Ishikawa (cell line): ENCODE measurements around the gene PRKN.

Source experiments
- CEBPB ChIP-seq: IDR thresholded peaks from 2 replicates; pipeline ENCODE4 v1.6.1; 2012
- CREB1 ChIP-seq: IDR thresholded peaks from 2 replicates; pipeline ENCODE4 v1.6.1; 2012; ENCODE audit warnings: low read depth
- EGR1 ChIP-seq: IDR thresholded peaks from 2 replicates; pipeline ENCODE4 v1.6.1; 2012
- EP300 ChIP-seq: IDR thresholded peaks from 2 replicates; pipeline ENCODE4 v1.6.1; 2012; ENCODE audit warnings: borderline replicate concordance
- FOXM1 ChIP-seq: IDR thresholded peaks from 2 replicates; pipeline ENCODE4 v1.6.1; 2012; ENCODE audit warnings: low read depth, borderline replicate concordance
- MAX ChIP-seq: IDR thresholded peaks from 2 replicates; pipeline ENCODE4 v1.6.1; 2012
- NFIC ChIP-seq: IDR thresholded peaks from 2 replicates; pipeline ENCODE4 v1.6.1; 2012
- RAD21 ChIP-seq: IDR thresholded peaks from 2 replicates; pipeline ENCODE4 v1.6.1; 2012; ENCODE audit warnings: low read depth
- REST ChIP-seq: IDR thresholded peaks from 2 replicates; pipeline ENCODE4 v1.6.1; 2012; ENCODE audit warnings: low read depth, mild to moderate bottlenecking
- TAF1 ChIP-seq: IDR thresholded peaks from 2 replicates; pipeline ENCODE4 v1.6.1; 2012; ENCODE audit warnings: low read depth, mild to moderate bottlenecking
- TCF12 ChIP-seq: IDR thresholded peaks from 2 replicates; pipeline ENCODE4 v1.6.1; 2012; ENCODE audit warnings: low read depth
- TEAD4 ChIP-seq: IDR thresholded peaks from 2 replicates; pipeline ENCODE4 v1.6.1; 2012
- YY1 ChIP-seq: IDR thresholded peaks from 2 replicates; pipeline ENCODE4 v1.6.1; 2012; ENCODE audit warnings: low read depth
- ZBTB7A ChIP-seq: IDR thresholded peaks from 2 replicates; pipeline ENCODE4 v1.6.1; 2012; ENCODE audit warnings: low read depth
- TF ChIP-seq, protein P1 (sequence below): IDR thresholded peaks from 2 replicates; pipeline ENCODE4 v1.6.1; 2012

Gene PRKN

GRCh38 chr6:162726947-162727321, 632 bp downstream of the PRKN start:
- no peak for TF ChIP-seq TEAD4
- no peak for TF ChIP-seq EP300
- no peak for TF ChIP-seq ZBTB7A
- no peak for TF ChIP-seq CEBPB

GRCh38 chr6:162722633-162723032, 4.9 kb downstream of the PRKN start:
- TF ChIP-seq NFIC: no peak
- no peak for TF ChIP-seq TEAD4
- TF ChIP-seq, protein P1, sequence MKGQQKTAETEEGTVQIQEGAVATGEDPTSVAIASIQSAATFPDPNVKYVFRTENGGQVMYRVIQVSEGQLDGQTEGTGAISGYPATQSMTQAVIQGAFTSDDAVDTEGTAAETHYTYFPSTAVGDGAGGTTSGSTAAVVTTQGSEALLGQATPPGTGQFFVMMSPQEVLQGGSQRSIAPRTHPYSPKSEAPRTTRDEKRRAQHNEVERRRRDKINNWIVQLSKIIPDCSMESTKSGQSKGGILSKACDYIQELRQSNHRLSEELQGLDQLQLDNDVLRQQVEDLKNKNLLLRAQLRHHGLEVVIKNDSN: no peak
- no peak for TF ChIP-seq TCF12
- no peak for TF ChIP-seq REST
- no peak for TF ChIP-seq MAX
- no peak for TF ChIP-seq EP300
- no peak for TF ChIP-seq ZBTB7A
- no peak for TF ChIP-seq FOXM1
- no peak for TF ChIP-seq EGR1
- no peak for TF ChIP-seq CEBPB
- no peak for TF ChIP-seq CREB1
- no peak for TF ChIP-seq YY1
- no peak for TF ChIP-seq TAF1

DNA sequence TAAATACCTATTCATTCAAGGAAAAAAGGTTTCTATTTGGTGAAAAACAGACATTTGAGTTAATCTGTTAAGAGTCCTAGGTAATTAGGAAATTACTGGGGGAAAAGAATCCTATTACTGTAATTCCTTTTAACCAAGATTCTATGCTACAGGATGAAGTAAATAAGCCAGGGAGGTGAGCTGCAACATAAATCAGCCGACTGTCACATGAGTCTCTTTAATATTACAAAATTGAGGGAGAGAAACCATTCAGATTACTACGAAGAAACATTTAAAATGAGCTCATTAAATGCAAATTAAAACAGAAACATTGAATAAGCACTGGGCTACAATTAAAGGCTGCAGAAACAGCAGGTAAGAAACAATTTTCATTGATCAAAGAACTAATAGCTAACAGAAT, 5.3 kb downstream of the PRKN start:
- TF ChIP-seq EP300: no peak
- TF ChIP-seq MAX: no peak
- no peak for TF ChIP-seq YY1
- no peak for TF ChIP-seq REST
- no peak for TF ChIP-seq TEAD4
- TF ChIP-seq, protein P1: no peak
- no peak for TF ChIP-seq CREB1
- TF ChIP-seq ZBTB7A: no peak
- TF ChIP-seq NFIC: no peak
- no peak for TF ChIP-seq RAD21
- TF ChIP-seq TCF12: no peak
- TF ChIP-seq FOXM1: no peak
- TF ChIP-seq CEBPB: no peak
- no peak for TF ChIP-seq TAF1
- no peak for TF ChIP-seq EGR1

DNA sequence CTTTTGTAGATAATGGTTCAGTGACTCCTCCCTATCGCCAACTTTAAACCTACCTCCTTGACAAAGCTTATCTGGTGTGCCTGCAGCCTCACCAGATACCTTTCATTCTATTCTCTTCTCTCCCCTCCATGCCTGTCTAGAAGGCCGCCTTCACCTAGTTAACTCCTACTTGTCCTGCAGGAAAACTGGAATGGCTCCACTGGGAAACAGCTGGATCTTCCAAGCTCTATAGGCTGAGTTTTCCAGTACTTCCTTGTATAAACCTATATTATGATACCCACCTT, 6.2 kb downstream of the PRKN start:
- TF ChIP-seq TAF1: no peak
- no peak for TF ChIP-seq EGR1
- no peak for TF ChIP-seq NFIC
- TF ChIP-seq YY1: no peak
- no peak for TF ChIP-seq TEAD4
- TF ChIP-seq CEBPB: no peak
- no peak for TF ChIP-seq REST
- no peak for TF ChIP-seq EP300
- no peak for TF ChIP-seq CREB1
- TF ChIP-seq RAD21: no peak
- TF ChIP-seq FOXM1: no peak
- TF ChIP-seq, protein P1: no peak

DNA sequence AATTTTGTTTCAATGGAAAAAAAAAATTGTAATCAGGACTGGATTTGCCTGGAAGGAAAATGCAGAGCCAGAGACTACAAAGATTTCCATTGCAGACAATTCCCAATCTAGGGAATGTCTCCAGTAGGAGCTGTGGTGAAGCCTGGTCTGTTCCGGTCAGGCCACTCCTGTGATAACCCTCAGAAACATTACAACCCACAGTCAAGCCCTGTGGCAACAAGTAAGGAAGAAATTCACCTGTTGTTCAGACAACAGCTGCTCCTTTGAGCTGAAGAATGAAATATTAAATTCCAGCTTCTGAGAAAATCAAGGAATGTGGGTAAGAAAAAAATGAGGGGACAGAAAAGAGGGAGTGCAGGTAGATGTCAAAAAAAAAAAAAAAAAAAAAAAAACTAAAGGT, 8.0 kb downstream of the PRKN start:
- TF ChIP-seq CREB1 (no peak), EGR1 (no peak), TCF12 (no peak), TAF1 (no peak), EP300 (no peak), NFIC (no peak), FOXM1 (no peak), YY1 (no peak), TEAD4 (no peak), MAX (no peak), RAD21 (no peak)
